Stomach (tissue), 9 donors: ENCODE data around the gene SYT2. TPM values are rescaled to one million over a fixed set of nuclear protein-coding genes. Genes with fewer than 3 reads are reported as not detected.
"Not testable (repeated sequence)": the region's sequence is repeated elsewhere in the genome, so short reads cannot be mapped to it uniquely, and the experiment has no call there.

Experiments used
- DNase-seq, 2 donors: peaks; one replicate each; pipeline versions ENCODE4 v3.0.0 to v3.0.0-alpha.2; 2013 to 2019
- H3K27ac ChIP-seq, 5 donors: fragments of 200-600 bp in 4 of 5; sonication (generic) in 4 of 5; one replicate each; pipeline ENCODE4 v1.5.1; 2013 to 2019; ENCODE audit warnings: mild to moderate bottlenecking in 1 of 5, moderate library complexity in 1 of 5
- H3K27me3 ChIP-seq, 3 donors: fragments of 200-600 bp; sonication (generic); one replicate each; pipeline ENCODE4 v1.5.1; 2017 to 2019; ENCODE audit warnings: mixed run types in 1 of 3
- H3K36me3 ChIP-seq, 4 donors: fragments of 200-600 bp; sonication (generic); 1 replicate in 3 of 4; 2 replicates in 1 of 4; pipeline ENCODE4 v1.5.1; 2016 to 2019
- H3K4me1 ChIP-seq, 4 donors: fragments of 200-600 bp; sonication (generic); one replicate each; pipeline ENCODE4 v1.5.1; 2016 to 2019
- H3K4me3 ChIP-seq, 4 donors: fragments of 200-600 bp; sonication (generic) in 3 of 4; one replicate each; pipeline ENCODE4 v1.5.1; 2016 to 2019; ENCODE audit warnings: mild to moderate bottlenecking in 1 of 4
- H3K9me3 ChIP-seq, 4 donors: fragments of 200-600 bp; sonication (generic); one replicate each; pipeline ENCODE4 v1.5.1; 2016 to 2019
- CTCF ChIP-seq, 7 experiments: fragments of 450-650 bp in 4 of 7; fragments of 200-600 bp in 3 of 7; sonication (generic) in 3 of 7; IDR thresholded peaks; one replicate each; pipeline ENCODE4 v1.5.1; 2016 to 2019; ENCODE audit warnings: antibody characterized with exemption in 7 of 7, control low read depth in 2 of 7, mild to moderate bottlenecking in 1 of 7
- EP300 ChIP-seq: sonication (generic); formaldehyde crosslinking; IDR thresholded peaks from one replicate; pipeline ENCODE4 v1.6.1; 2017; ENCODE audit warnings: antibody characterized with exemption
- POLR2A ChIP-seq, 4 donors: fragments of 450-650 bp; IDR thresholded peaks; one replicate each; pipeline ENCODE4 v1.6.1; 2016; ENCODE audit warnings: antibody characterized with exemption in 4 of 4, control low read depth in 2 of 4, mild to moderate bottlenecking in 1 of 4, moderate library complexity in 1 of 4
- POLR2AphosphoS5 ChIP-seq, 3 donors: sonication (generic); formaldehyde crosslinking; IDR thresholded peaks; one replicate each; pipeline ENCODE4 v1.6.1; 2016; ENCODE audit warnings: antibody characterized with exemption in 3 of 3
- WGBS, 5 donors: extraction: QIAGEN DNeasy Blood & Tissue Kit in 3 of 5; methylation state at CpG; one replicate each; pipeline versions ENCODE4 v1.1.5 to v1.1.7; 2013 to 2018; 5-methylcytosine and 5-hydroxymethylcytosine counted together
- intact Hi-C: fragments of 100-400 bp; cut with DNase I; formaldehyde crosslinking; loops from one replicate; pipeline ENCODE4 v1.15.1; 2023; ENCODE audit warnings: low total_unique reads
- polyA plus RNA-seq, 3 donors: library from polyadenylated mRNA; stranded (reverse); fragments of 200-250 nt; gene quantifications; one replicate each; pipeline ENCODE4 v1.2.3, GENCODE V29; 2013
- total RNA-seq, 5 donors: library from RNA; depleted of rRNA; stranded (reverse); fragments of >200 nt; gene quantifications; one replicate each; pipeline versions ENCODE4 v1.1.0 to v1.2.3, GENCODE V29; 2014 to 2016
- donor health status: healthy with polysubstance abuse.
- donor health status: Bipolar disorder and iron deficiency.
- donor health status: healthy.

SYT2 gene
- total and polyA plus RNA-seq, 8 donors: 0.18 to 0.29 TPM; not detected in 6

GRCh38 chr1:202733251-202733650 lies 23.0 kb upstream of the SYT2 start:
- TF ChIP-seq POLR2A (IDR thresholded peaks at IDR 0.05) (no peak), POLR2AphosphoS5 (IDR thresholded peaks at IDR 0.05) (no peak), CTCF (IDR thresholded peaks at IDR 0.05) (no peak), EP300 (no peak)
- H3K9me3 ChIP-seq: no peaks in the 10 kb centered on the region
- H3K36me3 ChIP-seq: peaks cover 62 to 100% (median 100%) of the 10 kb centered on the region in 4 donors
- WGBS, 5 donors: 89 to 94% (median 94%) methylated on average over 10 of the region's 10 CpGs
- H3K27ac ChIP-seq: no peak overlapping the region
- intact Hi-C loops: no loop called here
- no peak overlapping the region for H3K4me3 ChIP-seq
- no peak for DNase-seq
- H3K27me3 ChIP-seq: no peaks in the 10 kb centered on the region
- H3K4me1 ChIP-seq: no peaks in the 10 kb centered on the region

- Histone ChIP-seq H3K27ac (no peak overlapping the region), H3K4me3 (no peak overlapping the region), H3K4me1 (no peaks in the 10 kb centered on the region), H3K27me3 (no peaks in the 10 kb centered on the region), H3K9me3 (no peaks in the 10 kb centered on the region), H3K36me3 (peaks cover 55 to 94% (median 87%) of the 10 kb centered on the region in 4 donors)
- no peak for DNase-seq
- 87 to 90% (median 89%) methylated on average over 4 of the region's 4 CpGs for WGBS, 5 donors
- intact Hi-C loops: no loop called here
- no peak for TF ChIP-seq POLR2AphosphoS5 (IDR thresholded peaks at IDR 0.05)
- no peak for TF ChIP-seq EP300
- no peak for TF ChIP-seq POLR2A (IDR thresholded peaks at IDR 0.05)
- TF ChIP-seq CTCF (IDR thresholded peaks at IDR 0.05): no peak
Observed at GRCh38 chr1:202728951-202729350, 18.7 kb upstream of the SYT2 start.

GRCh38 chr1:202725526-202725925 lies 15.3 kb upstream of the SYT2 start:
- WGBS, 5 donors: 91 to 98% (median 95%) methylated on average over 3 of the region's 3 CpGs
- intact Hi-C loops: no loop called here

GRCh38 chr1:202723708-202724107 lies 13.5 kb upstream of the SYT2 start:
- no peak for TF ChIP-seq CTCF (IDR thresholded peaks at IDR 0.05)
- no peak for TF ChIP-seq POLR2AphosphoS5 (IDR thresholded peaks at IDR 0.05)
- TF ChIP-seq EP300: no peak
- TF ChIP-seq POLR2A (IDR thresholded peaks at IDR 0.05): no peak
- H3K27ac ChIP-seq: no peak overlapping the region
- peaks cover 0 to under 1% (median 0%) of the 10 kb centered on the region in 3 donors for H3K27me3 ChIP-seq
- WGBS, 5 donors: 87 to 95% (median 93%) methylated on average over 7 of the region's 7 CpGs
- intact Hi-C loops: no loop called here
- H3K4me3 ChIP-seq: no peak overlapping the region
- no peaks in the 10 kb centered on the region for H3K9me3 ChIP-seq
- peaks cover 0 to 6% (median 2%) of the 10 kb centered on the region in 4 donors for H3K4me1 ChIP-seq
- H3K36me3 ChIP-seq: peaks cover 10 to 42% (median 34%) of the 10 kb centered on the region in 4 donors
- DNase-seq: no peak

More at GRCh38 chr1:202725526-202725925, 15.3 kb upstream of the SYT2 start:
- no peaks in the 10 kb centered on the region for H3K27me3 ChIP-seq
- H3K4me3 ChIP-seq: no peak overlapping the region
- H3K36me3 ChIP-seq: peaks cover 28 to 60% (median 52%) of the 10 kb centered on the region in 4 donors
- no peak for TF ChIP-seq POLR2AphosphoS5 (IDR thresholded peaks at IDR 0.05)
- TF ChIP-seq EP300: no peak
- TF ChIP-seq POLR2A (IDR thresholded peaks at IDR 0.05): no peak
- TF ChIP-seq CTCF (IDR thresholded peaks at IDR 0.05): no peak
- no peak for DNase-seq
- no peaks in the 10 kb centered on the region for H3K4me1 ChIP-seq
- no peak overlapping the region for H3K27ac ChIP-seq
- H3K9me3 ChIP-seq: no peaks in the 10 kb centered on the region

- H3K36me3 ChIP-seq: peaks cover 4 to 35% (median 28%) of the 10 kb centered on the region in 4 donors
- DNase-seq, H3K9me3 ChIP-seq, H3K27ac ChIP-seq, H3K4me3 ChIP-seq, H3K27me3 ChIP-seq, intact Hi-C loops, H3K4me1 ChIP-seq: not testable (repeated sequence)
- 72 to 87% (median 82%) methylated on average over 6 of the region's 6 CpGs for WGBS, 5 donors
Observed at GRCh38 chr1:202723046-202723445, 12.8 kb upstream of the SYT2 start.
